ENCODE results near the gene PALM2AKAP2. TPM values are rescaled to one million over a fixed set of nuclear protein-coding genes. Genes with fewer than 3 reads are reported as not detected.

Gene PALM2AKAP2
- total RNA-seq, 4 donors from 2014 or later, result 1.2 to 3.6 (median 2.6) TPM

GRCh38 chr9:109787735-109788134 is 7.7 kb downstream of the PALM2AKAP2 start:
- no peak for DNase-seq (ENCODE audit: low spot score in 2 of 2)
- WGBS, 2 donors, result 69 to 74% methylated on average over 3 of the region's 3 CpGs
- H3K4me3 ChIP-seq (ENCODE audit: low read depth, poor library complexity, severe bottlenecking), result no peak overlapping the region
- intact Hi-C loops (cut with DNase I; ENCODE audit: low total_unique reads), result no loop called here
- TF ChIP-seq CTCF (IDR thresholded peaks at IDR 0.05), result no peak
- no peak for TF ChIP-seq POLR2A (IDR thresholded peaks at IDR 0.05)

- 80 to 84% methylated on average over 5 of the region's 5 CpGs for WGBS, 2 donors
Observed at GRCh38 chr9:109789556-109789955, 9.6 kb downstream of the PALM2AKAP2 start.

GRCh38 chr9:109789971-109790370 is 10.0 kb downstream of the PALM2AKAP2 start:
- TF ChIP-seq CTCF (IDR thresholded peaks at IDR 0.05) (no peak), POLR2A (IDR thresholded peaks at IDR 0.05) (no peak)
- no peak for DNase-seq (ENCODE audit: low spot score in 2 of 2)
- intact Hi-C loops (cut with DNase I; ENCODE audit: low total_unique reads), result no loop called here
- H3K4me3 ChIP-seq (ENCODE audit: low read depth, poor library complexity, severe bottlenecking), result no peak overlapping the region
- WGBS, 2 donors, result 71 to 74% methylated on average over 3 of the region's 3 CpGs

More at GRCh38 chr9:109789556-109789955, 9.6 kb downstream of the PALM2AKAP2 start:
- TF ChIP-seq POLR2A (IDR thresholded peaks at IDR 0.05), result no peak
- no peak for TF ChIP-seq CTCF (IDR thresholded peaks at IDR 0.05)
- intact Hi-C loops (cut with DNase I; ENCODE audit: low total_unique reads), result no loop called here
- DNase-seq (ENCODE audit: low spot score in 2 of 2), result no peak
- H3K4me3 ChIP-seq (ENCODE audit: low read depth, poor library complexity, severe bottlenecking), result no peak overlapping the region

GRCh38 chr9:109791003-109791677 is 11.1 kb downstream of the PALM2AKAP2 start:
- no peak for DNase-seq (ENCODE audit: low spot score in 2 of 2)
- TF ChIP-seq POLR2A (IDR thresholded peaks at IDR 0.05) (no peak), CTCF (IDR thresholded peaks at IDR 0.05) (no peak)
- no peak overlapping the region for H3K4me3 ChIP-seq (ENCODE audit: low read depth, poor library complexity, severe bottlenecking)
- 93 to 94% methylated on average over 6 of the region's 6 CpGs for WGBS, 2 donors
- intact Hi-C loops (cut with DNase I; ENCODE audit: low total_unique reads), result no loop called here

GRCh38 chr9:109791747-109792146 is 11.7 kb downstream of the PALM2AKAP2 start:
- DNase-seq (ENCODE audit: low spot score in 2 of 2), result no peak
- no peak overlapping the region for H3K4me3 ChIP-seq (ENCODE audit: low read depth, poor library complexity, severe bottlenecking)
- intact Hi-C loops (cut with DNase I; ENCODE audit: low total_unique reads), result no loop called here
- WGBS, 2 donors, result 75 to 87% methylated on average over 1 of the region's 1 CpG
- TF ChIP-seq POLR2A (IDR thresholded peaks at IDR 0.05), result no peak
- TF ChIP-seq CTCF (IDR thresholded peaks at IDR 0.05), result no peak

Data from lower leg skin (tissue), 4 donors.